Adrenal gland (tissue), 12 donors: ENCODE results near the gene SUGP1. TPM values are rescaled to one million over a fixed set of nuclear protein-coding genes. Genes with fewer than 3 reads are reported as not detected.

Experiments used
- DNase-seq, 7 donors: peaks; one replicate each; pipeline ENCODE4 v3.0.0-alpha.2; 2019 to 2020
- H3K27ac ChIP-seq, 5 donors: fragments of 200-600 bp; sonication (generic) in 4 of 5; 1 replicate in 3 of 5; 2 replicates in 2 of 5; pipeline versions ENCODE4 v1.5.1 to v1.8.0; 2016 to 2020; ENCODE audit warnings: mild to moderate bottlenecking in 1 of 5
- H3K27me3 ChIP-seq: fragments of 200-600 bp; 2 replicates; pipeline ENCODE4 v1.8.0; 2021
- H3K36me3 ChIP-seq, 2 donors: fragments of 200-600 bp; replicated peaks in 1 of 2; 1 replicate in 1 of 2; 2 replicates in 1 of 2; pipeline versions ENCODE4 v1.5.1 to v1.8.0; 2018 to 2022
- H3K4me1 ChIP-seq, 2 donors: fragments of 200-600 bp; replicated peaks in 1 of 2; 1 replicate in 1 of 2; 2 replicates in 1 of 2; pipeline versions ENCODE4 v1.5.1 to v1.8.0; 2018 to 2021
- H3K4me3 ChIP-seq, 4 donors: fragments of 200-600 bp; sonication (generic) in 3 of 4; one replicate each; pipeline ENCODE4 v1.5.1; 2016 to 2018
- H3K9me3 ChIP-seq, 3 donors: fragments of 200-600 bp; sonication (generic) in 1 of 3; replicated peaks in 1 of 3; 1 replicate in 2 of 3; 2 replicates in 1 of 3; pipeline versions ENCODE4 v1.5.1 to v1.8.0; 2016 to 2021
- CTCF ChIP-seq, 6 experiments: fragments of 450-650 bp in 4 of 6; fragments of 200-600 bp in 2 of 6; sonication (generic) in 1 of 6; IDR thresholded peaks; 1 replicate in 5 of 6; 2 replicates in 1 of 6; pipeline versions ENCODE4 v1.5.1 to v1.8.0; 2016 to 2021; ENCODE audit warnings: antibody characterized with exemption in 6 of 6, mild to moderate bottlenecking in 2 of 6, moderate library complexity in 1 of 6
- POLR2A ChIP-seq, 2 donors: fragments of 450-650 bp; IDR thresholded peaks; one replicate each; pipeline ENCODE4 v1.6.1; 2017; ENCODE audit warnings: antibody characterized with exemption in 2 of 2, mild to moderate bottlenecking in 2 of 2, moderate library complexity in 1 of 2
- WGBS, 4 donors: extraction: QIAGEN DNeasy Blood & Tissue Kit in 2 of 4; methylation state at CpG; one replicate each; pipeline versions ENCODE4 v1.1.5 to v1.1.7; 2013 to 2017; 5-methylcytosine and 5-hydroxymethylcytosine counted together
- intact Hi-C, 2 donors: fragments of 100-400 bp; cut with DNase I; formaldehyde crosslinking; loops; one replicate each; pipeline versions ENCODE4 v1.14.1 to v1.15.0; 2022 to 2023
- polyA plus RNA-seq, 3 donors: library from polyadenylated mRNA; stranded (reverse); fragments of 200-250 nt in 2 of 3; fragments of 350-450 nt in 1 of 3; fragmentation: Illumina TruSeq in 1 of 3; extraction: RNeasy Lipid Tissue Mini Kit (QIAGEN cat#74804) in 1 of 3; gene quantifications; one replicate each; pipeline ENCODE4 v1.2.3, GENCODE V29; 2013 to 2014
- total RNA-seq, 9 donors: library from RNA; depleted of rRNA in 4 of 9; stranded (reverse); fragments of >200 nt in 4 of 9; fragments of 120-200 nt in 1 of 9; fragmentation: NEBNext Ultra II Directional in 1 of 9; extraction: Animal tissue kit (Norgen Biotek cat#: 25700) in 1 of 9; gene quantifications; one replicate each; pipeline versions ENCODE4 v1.1.0 to v1.2.4, GENCODE V29; 2013 to 2023
- donor health status: healthy with polysubstance abuse.
- donor health status: Bipolar disorder and iron deficiency.
- donor health status: DM: yes; HTN: yes; CAD: no.
- donor health status: DM: no; HTN: no; CAD: no.
- donor health status: DM: no; HTN: no; CAD: no.
- donor health status: DM: yes; HTN: yes; CAD: no.

The SUGP1 gene
- total and polyA plus RNA-seq, 12 donors, result 25.5 to 130 (median 60.5) TPM

- no peak overlapping the region for H3K4me3 ChIP-seq
- H3K9me3 ChIP-seq, result no peaks in the 10 kb centered on the region
- WGBS, 4 donors, result 65 to 77% (median 70%) methylated on average over 17 to 36 of the region's 36 CpGs
Measured at GRCh38 chr19:19260417-19261214, 59.7 kb downstream of the SUGP1 start.

GRCh38 chr19:19259741-19260140 lies 60.6 kb downstream of the SUGP1 start:
- H3K36me3 ChIP-seq, result no peaks in the 10 kb centered on the region

More at GRCh38 chr19:19260417-19261214, 59.7 kb downstream of the SUGP1 start:
- no peak for DNase-seq
- Histone ChIP-seq H3K4me1 (peaks cover 0 to 6% of the 10 kb centered on the region in 2 donors), H3K27me3 (peaks cover 8% of the 10 kb centered on the region), H3K27ac (no peak overlapping the region), H3K36me3 (no peaks in the 10 kb centered on the region)
- TF ChIP-seq CTCF (IDR thresholded peaks at IDR 0.05) (no peak), POLR2A (IDR thresholded peaks at IDR 0.05) (no peak)
- intact Hi-C loops, result no loop called here

DNA sequence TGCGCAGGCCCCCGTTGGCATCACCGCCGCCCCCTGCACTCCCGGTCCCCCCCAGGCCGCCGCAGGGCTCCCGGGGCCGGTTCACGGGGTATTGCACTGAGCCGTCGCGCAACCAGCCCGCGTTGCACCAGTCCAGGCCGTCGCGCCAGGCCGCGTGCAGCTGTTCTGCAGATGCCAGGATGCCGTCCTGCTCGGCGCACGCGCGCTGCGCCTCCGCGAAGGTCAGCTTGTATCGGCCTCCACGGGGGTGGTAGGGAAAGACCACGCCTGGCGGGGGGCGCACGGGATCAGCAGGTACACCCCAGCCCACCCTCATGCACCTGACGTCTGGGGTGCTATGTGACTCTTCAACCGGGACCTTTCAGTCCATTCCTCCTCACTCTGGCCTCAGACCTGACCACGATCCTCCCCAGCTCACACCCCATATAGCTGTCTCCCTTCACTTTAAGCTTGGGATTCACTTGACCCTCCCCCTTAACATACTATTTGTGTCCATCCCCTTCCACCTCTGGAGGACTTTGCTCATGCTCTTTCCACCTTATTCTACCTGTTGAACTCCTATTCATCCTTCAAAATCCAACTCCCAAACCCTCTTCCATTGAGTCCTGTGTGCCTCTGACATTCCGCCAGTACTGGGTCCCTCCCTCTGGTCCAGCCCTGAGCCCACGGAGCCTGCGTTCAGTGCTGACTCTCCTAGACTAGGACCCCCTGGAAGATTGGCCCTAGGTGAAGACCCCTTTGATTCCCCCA lies 61.5 kb downstream of the SUGP1 start:
- Histone ChIP-seq H3K27me3 (peaks cover 8% of the 10 kb centered on the region), H3K9me3 (no peaks in the 10 kb centered on the region), H3K4me1 (peaks cover 0 to 6% of the 10 kb centered on the region in 2 donors), H3K4me3 (no peak overlapping the region), H3K27ac (no peak overlapping the region), H3K36me3 (no peaks in the 10 kb centered on the region)
- no peak for DNase-seq
- WGBS, 4 donors, result 89 to 94% (median 93%) methylated on average over 21 to 41 of the region's 41 CpGs
- intact Hi-C loops, result no loop called here
- no peak for TF ChIP-seq POLR2A (IDR thresholded peaks at IDR 0.05)
- no peak for TF ChIP-seq CTCF (IDR thresholded peaks at IDR 0.05)

More at GRCh38 chr19:19259741-19260140, 60.6 kb downstream of the SUGP1 start:
- intact Hi-C loops, result no loop called here
- Histone ChIP-seq H3K27me3 (peaks cover 8% of the 10 kb centered on the region), H3K27ac (no peak overlapping the region), H3K4me3 (no peak overlapping the region), H3K9me3 (no peaks in the 10 kb centered on the region), H3K4me1 (peaks cover 0 to 6% of the 10 kb centered on the region in 2 donors)
- 65 to 91% (median 71%) methylated on average over 2 of the region's 2 CpGs for WGBS, 4 donors
- no peak for TF ChIP-seq POLR2A (IDR thresholded peaks at IDR 0.05)
- no peak for TF ChIP-seq CTCF (IDR thresholded peaks at IDR 0.05)
- DNase-seq, result no peak

DNA sequence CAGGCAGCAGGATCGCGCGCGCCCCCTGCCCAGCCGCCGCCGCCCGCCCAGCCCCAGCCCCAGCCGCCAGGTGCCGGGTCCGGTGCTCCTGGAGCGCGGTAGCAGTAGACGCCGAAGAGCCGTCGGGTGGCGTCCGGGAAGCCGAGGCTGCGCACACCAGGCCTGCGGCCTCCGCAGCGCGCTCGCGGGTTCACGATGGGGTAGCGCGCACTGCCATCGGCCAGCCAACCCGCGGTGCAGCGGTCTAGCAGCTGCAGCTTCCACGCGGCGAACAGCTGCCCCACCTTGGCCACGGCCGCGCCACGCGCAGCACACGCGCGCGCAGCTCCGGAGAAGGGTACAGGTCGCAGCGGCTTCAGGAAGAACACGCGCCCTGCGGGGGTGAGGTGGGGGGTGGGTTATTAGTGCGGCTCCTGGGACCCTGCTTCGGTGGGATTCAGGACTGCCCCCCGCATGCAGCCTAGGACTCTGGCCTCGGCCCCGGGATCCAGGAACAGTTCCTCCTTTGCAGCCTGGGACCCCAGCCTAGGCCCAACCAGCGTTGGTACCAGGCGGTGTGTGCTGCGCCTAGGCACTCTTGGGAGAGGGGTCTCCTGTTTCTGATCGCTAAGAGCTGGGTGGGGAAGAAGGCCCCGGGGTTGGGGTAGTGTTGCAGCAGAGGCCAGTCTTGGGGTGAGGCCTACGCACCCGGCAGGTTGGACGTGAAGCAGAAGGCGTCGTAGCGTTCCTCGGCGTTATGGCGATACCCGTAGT lies 62.3 kb downstream of the SUGP1 start:
- intact Hi-C loops, result no loop called here
- no peak for TF ChIP-seq POLR2A (IDR thresholded peaks at IDR 0.05)
- no peak for TF ChIP-seq CTCF (IDR thresholded peaks at IDR 0.05)
- Histone ChIP-seq H3K27ac (no peak overlapping the region), H3K36me3 (no peaks in the 10 kb centered on the region), H3K4me3 (no peak overlapping the region), H3K4me1 (peaks cover 0 to 6% of the 10 kb centered on the region in 2 donors), H3K27me3 (peaks cover 8% of the 10 kb centered on the region), H3K9me3 (no peaks in the 10 kb centered on the region)
- 83 to 92% (median 86%) methylated on average over 41 to 72 of the region's 72 CpGs for WGBS, 4 donors
- no peak for DNase-seq
